Renal cortical epithelial cell (primary cell): ENCODE data around the gene CCL4L2. TPM values are rescaled to one million over a fixed set of nuclear protein-coding genes. Genes with fewer than 3 reads are reported as not detected.
"Not testable (repeated sequence)": the region's sequence is repeated elsewhere in the genome, so short reads cannot be mapped to it uniquely, and the experiment has no call there.

Experiments
- DNase-seq: peaks from one replicate; pipeline ENCODE4 v3.0.0-alpha.2; 2011; ENCODE audit warnings: low read depth
- total RNA-seq: library from RNA; depleted of rRNA; stranded (reverse); fragments of >200 nt; gene quantifications from 2 replicates; pipeline ENCODE4 v1.2.3, GENCODE V29; 2014

The CCL4L2 gene
- not detected in 2 replicates for total RNA-seq

GRCh38 chr17:36210439-36211211 is at the start of gene CCL4L2:
CCL4L2 (plus strand) TSS chr17:36211063.
- DNase-seq: not testable (repeated sequence)

- DNase-seq: not testable (repeated sequence)
These were observed 42.0 kb upstream of the CCL4L2 start for GRCh38 chr17:36168836-36169235.

GRCh38 chr17:36176536-36176935 is 34.3 kb upstream of the CCL4L2 start, which contains the start of gene TBC1D3B:
TBC1D3B (minus strand) TSS chr17:36176636; CDS start chr17:36175050, 1,586 bp downstream.
- DNase-seq: not testable (repeated sequence)

GRCh38 chr17:36181446-36182175 is 29.3 kb upstream of the CCL4L2 start:
- DNase-seq: not testable (repeated sequence)

- DNase-seq: no peak
These were observed 28.5 kb upstream of the CCL4L2 start for GRCh38 chr17:36182176-36183000.

GRCh38 chr17:36183001-36183971 is 27.6 kb upstream of the CCL4L2 start:
- DNase-seq: no peak

- no peak for DNase-seq
These were observed 26.7 kb upstream of the CCL4L2 start for GRCh38 chr17:36184023-36184765.

GRCh38 chr17:36185416-36185815 is 25.4 kb upstream of the CCL4L2 start:
- no peak for DNase-seq

GRCh38 chr17:36186810-36187763 is 23.8 kb upstream of the CCL4L2 start:
- not testable (repeated sequence) for DNase-seq

- DNase-seq: not testable (repeated sequence)
These were observed 22.8 kb upstream of the CCL4L2 start for GRCh38 chr17:36187943-36188665.

GRCh38 chr17:36188891-36189306 is 22.0 kb upstream of the CCL4L2 start:
- DNase-seq: no peak

- DNase-seq: not testable (repeated sequence)
These were observed 20.9 kb upstream of the CCL4L2 start for GRCh38 chr17:36189993-36190392.

GRCh38 chr17:36190549-36191330 is 20.1 kb upstream of the CCL4L2 start:
- not testable (repeated sequence) for DNase-seq

GRCh38 chr17:36193216-36193775 is 17.6 kb upstream of the CCL4L2 start:
- no peak for DNase-seq

GRCh38 chr17:36194147-36194831 is 16.6 kb upstream of the CCL4L2 start:
- DNase-seq: not testable (repeated sequence)

- not testable (repeated sequence) for DNase-seq
These were observed 15.9 kb upstream of the CCL4L2 start for GRCh38 chr17:36194832-36195433.
